Activated naive CD4-positive, alpha-beta T cell treated with anti-CD3 and anti-CD28 coated beads, Interleukin-2, amount 50 U/mL, for 72 hours (primary cell): ENCODE results near the gene ADGRF4. TPM values are rescaled to one million over a fixed set of nuclear protein-coding genes. Genes with fewer than 3 reads are reported as not detected.
A peak's percentile ranks its signal among the peaks of the same experiment; 100 is the strongest.

Source experiments
- ATAC-seq, 2 donors: fragments of 150-1000 bp; cut with Tn5 transposase; 2 replicates each; pipeline ENCODE4 v1.10.0; 2021; ENCODE audit warnings: mild to moderate bottlenecking in 2 of 2, moderate library complexity in 2 of 2
- DNase-seq, 2 donors: peaks; one replicate each; pipeline ENCODE4 v3.0.0; 2021 to 2022; ENCODE audit warnings: low spot score in 2 of 2
- H3K27ac Mint-ChIP-seq, 2 donors: one replicate each; pipeline ENCODE4 v1.8.0; 2022; ENCODE audit warnings: mild to moderate bottlenecking in 2 of 2, mixed read lengths in 2 of 2
- H3K36me3 Mint-ChIP-seq, 2 donors: one replicate each; pipeline ENCODE4 v1.8.0; 2022; ENCODE audit warnings: mixed read lengths in 2 of 2
- H3K9me3 Mint-ChIP-seq, 2 donors: one replicate each; pipeline ENCODE4 v1.8.0; 2022; ENCODE audit warnings: mixed read lengths in 2 of 2
- total RNA-seq, 2 donors: library from RNA; stranded (reverse); gene quantifications; one replicate each; pipeline ENCODE4 v1.2.3, GENCODE V29; 2022

Gene ADGRF4
- total RNA-seq, 2 donors from 2014 or later: not detected

- Mint-ChIP-seq H3K27ac (no peak overlapping the region), H3K9me3 (no peaks in the 10 kb centered on the region), H3K36me3 (no peaks in the 10 kb centered on the region)
- no peak for ATAC-seq
- DNase-seq: no peak
These were observed 20.8 kb upstream of the ADGRF4 start for GRCh38 chr6:47677381-47678100.

- H3K27ac Mint-ChIP-seq: no peak overlapping the region
- DNase-seq (no peak), ATAC-seq (no peak)
- H3K9me3 Mint-ChIP-seq: no peaks in the 10 kb centered on the region
- H3K36me3 Mint-ChIP-seq: no peaks in the 10 kb centered on the region
These were observed 19.6 kb upstream of the ADGRF4 start for GRCh38 chr6:47678739-47679138.

GRCh38 chr6:47679322-47679906 lies 19.0 kb upstream of the ADGRF4 start:
- no peak for DNase-seq
- Mint-ChIP-seq H3K36me3 (no peaks in the 10 kb centered on the region), H3K27ac (no peak overlapping the region), H3K9me3 (no peaks in the 10 kb centered on the region)
- ATAC-seq: no peak

GRCh38 chr6:47680051-47680450 lies 18.3 kb upstream of the ADGRF4 start:
- Mint-ChIP-seq H3K9me3 (no peaks in the 10 kb centered on the region), H3K36me3 (no peaks in the 10 kb centered on the region), H3K27ac (no peak overlapping the region)
- ATAC-seq: no peak
- no peak for DNase-seq

GRCh38 chr6:47680724-47681123 lies 17.7 kb upstream of the ADGRF4 start:
- H3K36me3 Mint-ChIP-seq: no peaks in the 10 kb centered on the region
- no peak for ATAC-seq
- H3K9me3 Mint-ChIP-seq: no peaks in the 10 kb centered on the region
- DNase-seq: no peak
- no peak overlapping the region for H3K27ac Mint-ChIP-seq

GRCh38 chr6:47681201-47681990 lies 17.0 kb upstream of the ADGRF4 start:
- no peak for ATAC-seq

GRCh38 chr6:47686411-47686810 lies 12.0 kb upstream of the ADGRF4 start:
- Mint-ChIP-seq H3K36me3 (no peaks in the 10 kb centered on the region), H3K9me3 (no peaks in the 10 kb centered on the region)

More at GRCh38 chr6:47681201-47681990, 17.0 kb upstream of the ADGRF4 start:
- no peaks in the 10 kb centered on the region for H3K9me3 Mint-ChIP-seq
- no peak overlapping the region for H3K27ac Mint-ChIP-seq
- no peaks in the 10 kb centered on the region for H3K36me3 Mint-ChIP-seq
- DNase-seq: no peak

GRCh38 chr6:47687432-47687831 lies 10.9 kb upstream of the ADGRF4 start:
- Mint-ChIP-seq H3K36me3 (no peaks in the 10 kb centered on the region), H3K9me3 (no peaks in the 10 kb centered on the region), H3K27ac (no peak overlapping the region)
- ATAC-seq (no peak), DNase-seq (no peak)

More at GRCh38 chr6:47686411-47686810, 12.0 kb upstream of the ADGRF4 start:
- DNase-seq (no peak), ATAC-seq (no peak)
- no peak overlapping the region for H3K27ac Mint-ChIP-seq

GRCh38 chr6:47690214-47690613 lies 8.2 kb upstream of the ADGRF4 start:
- DNase-seq (no peak), ATAC-seq (no peak)
- Mint-ChIP-seq H3K36me3 (no peaks in the 10 kb centered on the region), H3K27ac (no peak overlapping the region), H3K9me3 (no peaks in the 10 kb centered on the region)

GRCh38 chr6:47690791-47691190 lies 7.6 kb upstream of the ADGRF4 start:
- ATAC-seq (no peak), DNase-seq (no peak)
- Mint-ChIP-seq H3K9me3 (no peaks in the 10 kb centered on the region), H3K36me3 (no peaks in the 10 kb centered on the region), H3K27ac (no peak overlapping the region)

GRCh38 chr6:47697925-47698324 lies 455 bp upstream of the ADGRF4 start:
- Mint-ChIP-seq H3K27ac (no peak overlapping the region), H3K36me3 (no peaks in the 10 kb centered on the region)

GRCh38 chr6:47700053-47700452 lies 1.7 kb downstream of the ADGRF4 start:
- no peak for ATAC-seq
- no peak for DNase-seq
- Mint-ChIP-seq H3K9me3 (no peaks in the 10 kb centered on the region), H3K27ac (no peak overlapping the region), H3K36me3 (no peaks in the 10 kb centered on the region)

More at GRCh38 chr6:47697925-47698324, 455 bp upstream of the ADGRF4 start:
- no peaks in the 10 kb centered on the region for H3K9me3 Mint-ChIP-seq
- DNase-seq: no peak
- no peak for ATAC-seq

- no peaks in the 10 kb centered on the region for H3K9me3 Mint-ChIP-seq
- DNase-seq (no peak), ATAC-seq (no peak)
- H3K36me3 Mint-ChIP-seq: no peaks in the 10 kb centered on the region
- no peak overlapping the region for H3K27ac Mint-ChIP-seq
These were observed 2.2 kb downstream of the ADGRF4 start for GRCh38 chr6:47700596-47700995.

GRCh38 chr6:47701363-47701762 lies 3.0 kb downstream of the ADGRF4 start:
- ATAC-seq: peak in 1 of 2 donors; percentile 80
- no peaks in the 10 kb centered on the region for H3K36me3 Mint-ChIP-seq
- no peak overlapping the region for H3K27ac Mint-ChIP-seq
- no peaks in the 10 kb centered on the region for H3K9me3 Mint-ChIP-seq
- no peak for DNase-seq

GRCh38 chr6:47709160-47709559 lies 10.8 kb downstream of the ADGRF4 start:
- Mint-ChIP-seq H3K36me3 (no peaks in the 10 kb centered on the region), H3K9me3 (no peaks in the 10 kb centered on the region), H3K27ac (no peak overlapping the region)
- ATAC-seq (no peak), DNase-seq (no peak)

- no peak for ATAC-seq
- DNase-seq: no peak
- Mint-ChIP-seq H3K9me3 (peaks cover 0 to 9% of the 10 kb centered on the region in 2 donors), H3K36me3 (no peaks in the 10 kb centered on the region), H3K27ac (no peak overlapping the region)
These were observed 11.9 kb downstream of the ADGRF4 start for GRCh38 chr6:47710295-47710694.

GRCh38 chr6:47713200-47713599 lies 14.8 kb downstream of the ADGRF4 start:
- peaks cover 0 to 11% of the 10 kb centered on the region in 2 donors for H3K9me3 Mint-ChIP-seq
- no peak for ATAC-seq
- H3K27ac Mint-ChIP-seq: no peak overlapping the region
- DNase-seq: no peak
- H3K36me3 Mint-ChIP-seq: no peaks in the 10 kb centered on the region
